H9 (cell line): ENCODE measurements around the gene CUL4A. TPM values are rescaled to one million over a fixed set of nuclear protein-coding genes. Genes with fewer than 3 reads are reported as not detected.

Source experiments
- DNase-seq: peaks from one replicate; pipeline ENCODE4 v3.0.0-alpha.2; 2017
- H2AFZ ChIP-seq: one replicate; pipeline ENCODE4 v1.6.1; 2013; ENCODE audit warnings: mild to moderate bottlenecking, low read length, control low read depth, moderate library complexity
- H2AK5ac ChIP-seq: 2 replicates; pipeline ENCODE4 v1.6.1; 2013; ENCODE audit warnings: low read length, control low read depth, mixed read lengths; ENCODE audit not compliant: insufficient read length
- H2BK120ac ChIP-seq: one replicate; pipeline ENCODE4 v1.6.1; 2013; ENCODE audit warnings: low read depth, mild to moderate bottlenecking, low read length, control low read depth, inconsistent platforms; ENCODE audit not compliant: poor library complexity, severe bottlenecking
- H2BK12ac ChIP-seq: 2 replicates; pipeline ENCODE4 v1.6.1; 2013; ENCODE audit warnings: low read length, control low read depth, mixed read lengths, low read depth; ENCODE audit not compliant: insufficient read length
- H2BK15ac ChIP-seq: 2 replicates; pipeline ENCODE4 v1.6.1; 2013; ENCODE audit warnings: low read depth, low read length, control low read depth
- H2BK20ac ChIP-seq: one replicate; pipeline ENCODE4 v1.6.1; 2013; ENCODE audit warnings: low read depth, mild to moderate bottlenecking, low read length, control low read depth, inconsistent platforms; ENCODE audit not compliant: poor library complexity, severe bottlenecking
- H2BK5ac ChIP-seq: 2 replicates; pipeline ENCODE4 v1.6.1; 2013; ENCODE audit warnings: low read length, control low read depth, mixed read lengths; ENCODE audit not compliant: insufficient read length
- H3K14ac ChIP-seq: 2 replicates; pipeline ENCODE4 v1.6.1; 2013; ENCODE audit warnings: low read length, control low read depth; ENCODE audit not compliant: insufficient read depth
- H3K18ac ChIP-seq: 2 replicates; pipeline ENCODE4 v1.6.1; 2013; ENCODE audit warnings: low read depth, mild to moderate bottlenecking, mixed read lengths, low read length, control low read depth; ENCODE audit not compliant: insufficient read length
- H3K23ac ChIP-seq: 2 replicates; pipeline ENCODE4 v1.6.1; 2013; ENCODE audit warnings: low read length, control low read depth, mixed read lengths, low read depth; ENCODE audit not compliant: insufficient read length
- H3K23me2 ChIP-seq: 2 replicates; pipeline ENCODE4 v1.6.1; 2013; ENCODE audit warnings: low read depth, mild to moderate bottlenecking, mixed read lengths, low read length, control low read depth; ENCODE audit not compliant: insufficient read length, poor library complexity, severe bottlenecking
- H3K27ac ChIP-seq: 2 replicates; pipeline ENCODE4 v1.5.1; 2013; ENCODE audit warnings: low read length, control low read depth, mixed read lengths, low read depth; ENCODE audit not compliant: insufficient read length
- H3K27me3 ChIP-seq: 2 replicates; pipeline ENCODE4 v1.6.1; 2013; ENCODE audit warnings: low read length, control low read depth, inconsistent platforms; ENCODE audit not compliant: insufficient read depth
- H3K4ac ChIP-seq: 2 replicates; pipeline ENCODE4 v1.6.1; 2013; ENCODE audit warnings: low read depth, mild to moderate bottlenecking, control low read depth, inconsistent platforms, low read length, moderate library complexity
- H3K4me1 ChIP-seq: 2 replicates; pipeline ENCODE4 v1.6.1; 2013; ENCODE audit warnings: low read length, control low read depth, inconsistent platforms; ENCODE audit not compliant: insufficient read depth
- H3K4me2 ChIP-seq: 2 replicates; pipeline ENCODE4 v1.6.1; 2013; ENCODE audit warnings: low read length, control low read depth, mixed read lengths; ENCODE audit not compliant: insufficient read length, insufficient read depth
- H3K56ac ChIP-seq: 2 replicates; pipeline ENCODE4 v1.6.1; 2013; ENCODE audit warnings: low read depth, mild to moderate bottlenecking, mixed read lengths, low read length, control low read depth; ENCODE audit not compliant: insufficient read length
- H3K79me1 ChIP-seq: 2 replicates; pipeline ENCODE4 v1.6.1; 2013; ENCODE audit warnings: low read depth, mild to moderate bottlenecking, moderate library complexity, low read length, control low read depth, inconsistent platforms; ENCODE audit not compliant: insufficient read depth, poor library complexity, severe bottlenecking
- H3K79me2 ChIP-seq: 2 replicates; pipeline ENCODE4 v1.6.1; 2013; ENCODE audit warnings: low read length, control low read depth, inconsistent platforms; ENCODE audit not compliant: insufficient read depth
- H3K9ac ChIP-seq: 2 replicates; pipeline ENCODE4 v1.6.1; 2013; ENCODE audit warnings: low read length, control low read depth, mixed read lengths; ENCODE audit not compliant: insufficient read length; ENCODE audit errors: extremely low read depth
- H3K9me3 ChIP-seq: one replicate; pipeline ENCODE4 v1.6.1; 2013; ENCODE audit warnings: low read depth, low read length, inconsistent platforms; ENCODE audit not compliant: control insufficient read depth
- H3T11ph ChIP-seq: one replicate; pipeline ENCODE4 v1.6.1; 2013; ENCODE audit warnings: mild to moderate bottlenecking, low read length, control low read depth, inconsistent platforms
- H4K20me1 ChIP-seq: one replicate; pipeline ENCODE4 v1.6.1; 2013; ENCODE audit not compliant: control insufficient read depth, insufficient read length, insufficient read depth
- H4K5ac ChIP-seq: 2 replicates; pipeline ENCODE4 v1.6.1; 2013; ENCODE audit warnings: low read depth, mild to moderate bottlenecking, mixed read lengths, low read length, control low read depth; ENCODE audit not compliant: insufficient read length
- H4K8ac ChIP-seq: replicated peaks from 2 replicates; pipeline ENCODE4 v1.6.1; 2013; ENCODE audit warnings: low read length, control low read depth, mixed read lengths, low read depth; ENCODE audit not compliant: insufficient read length
- H4K91ac ChIP-seq: 2 replicates; pipeline ENCODE4 v1.6.1; 2013; ENCODE audit warnings: low read depth, mild to moderate bottlenecking, moderate library complexity, mixed read lengths, low read length, control low read depth; ENCODE audit not compliant: insufficient read length
- H3K27ac Mint-ChIP-seq, 3 experiments: 2 replicates in 2 of 3; 3 replicates in 1 of 3; pipeline ENCODE4 v1.8.0; 2020 to 2021; ENCODE audit warnings: mixed read lengths in 3 of 3, mild to moderate bottlenecking in 1 of 3, moderate library complexity in 1 of 3
- H3K27me3 Mint-ChIP-seq: 2 replicates; pipeline ENCODE4 v1.8.0; 2021; ENCODE audit warnings: low read depth, mild to moderate bottlenecking, moderate library complexity, mixed read lengths
- H3K36me3 Mint-ChIP-seq, 3 experiments: 2 replicates in 2 of 3; 3 replicates in 1 of 3; pipeline ENCODE4 v1.8.0; 2020 to 2021; ENCODE audit warnings: low read depth in 3 of 3, mixed read lengths in 3 of 3; ENCODE audit not compliant: insufficient read depth in 1 of 3
- H3K4me1 Mint-ChIP-seq, 2 experiments: 2 replicates each; pipeline ENCODE4 v1.8.0; 2020; ENCODE audit warnings: mixed read lengths in 2 of 2
- H3K4me3 Mint-ChIP-seq, 2 experiments: 2 replicates in 1 of 2; 3 replicates in 1 of 2; pipeline ENCODE4 v1.8.0; 2020 to 2021; ENCODE audit warnings: mild to moderate bottlenecking in 2 of 2, mixed read lengths in 2 of 2, moderate library complexity in 1 of 2
- H3K9me3 Mint-ChIP-seq, 2 experiments: 2 replicates in 1 of 2; 3 replicates in 1 of 2; pipeline ENCODE4 v1.8.0; 2020; ENCODE audit warnings: mild to moderate bottlenecking in 2 of 2, mixed read lengths in 2 of 2, moderate library complexity in 1 of 2
- CTCF ChIP-seq: fragments of 200-600 bp; sonication (generic); conservative IDR thresholded peaks from 3 replicates; pipeline ENCODE4 v1.8.0; 2021; ENCODE audit warnings: antibody characterized with exemption, mild to moderate bottlenecking
- WGBS: extraction: QIAGEN DNeasy Blood & Tissue Kit; methylation state at CpG from one replicate; pipeline ENCODE4 v1.1.7; 2013; ENCODE audit warnings: missing lambda C conversion rate, low lambda C conversion rate, mixed read lengths; ENCODE audit not compliant: insufficient read length; ENCODE audit errors: extremely low coverage; 5-methylcytosine and 5-hydroxymethylcytosine counted together
- total RNA-seq: library from RNA; stranded (reverse); gene quantifications from 2 replicates; pipeline ENCODE4 v1.2.1, GENCODE V29; 2021

The CUL4A gene
- total RNA-seq, 1 experiment from 2014 or later, result 97.9 TPM

GRCh38 chr13:113210833-113211232, 1.4 kb downstream of the CUL4A start:
- Mint-ChIP-seq H3K4me1 (peaks cover 26 to 35% of the 10 kb centered on the region in 2 experiments), H3K27me3 (no peaks in the 10 kb centered on the region), H3K27ac (peak overlapping the region in 1 of 3 experiments; percentile 9; a peak in 1 of 7 replicates), H3K4me3 (peak overlapping the region; percentile 73 to 91), H3K9me3 (no peaks in the 10 kb centered on the region), H3K36me3 (peaks cover 30 to 38% (median 36%) of the 10 kb centered on the region in 3 experiments)
- no peak overlapping the region for H2BK120ac ChIP-seq
- no peak overlapping the region for H4K91ac ChIP-seq
- no peaks in the 10 kb centered on the region for H4K20me1 ChIP-seq
- WGBS, result no CpG with 5 or more reads among the region's 6 CpGs
- no peak overlapping the region for H3K18ac ChIP-seq
- H3K9me3 ChIP-seq, result no peaks in the 10 kb centered on the region
- H2AK5ac ChIP-seq, result no peak overlapping the region
- no peak overlapping the region for H2BK15ac ChIP-seq
- no peak overlapping the region for H4K8ac ChIP-seq
- H3K9ac ChIP-seq, result no peak overlapping the region
- H3K23ac ChIP-seq, result no peak overlapping the region
- H3K79me1 ChIP-seq, result peaks cover 2% of the 10 kb centered on the region
- H3K4me1 ChIP-seq, result peaks cover under 1% of the 10 kb centered on the region; the same call in 1 of the 2 replicates
- peaks cover 65% of the 10 kb centered on the region for H3K79me2 ChIP-seq
- peaks cover 6% of the 10 kb centered on the region for H3K23me2 ChIP-seq
- TF ChIP-seq CTCF, result no peak
- no peak overlapping the region for H3K4ac ChIP-seq
- DNase-seq, result no peak
- H2AFZ ChIP-seq, result no peak overlapping the region
- H2BK20ac ChIP-seq, result no peak overlapping the region
- peak overlapping the region; percentile 66 for H3K4me2 ChIP-seq
- H2BK5ac ChIP-seq, result no peak overlapping the region
- H3K14ac ChIP-seq, result no peak overlapping the region
- H3K27ac ChIP-seq, result no peak overlapping the region
- no peak overlapping the region for H2BK12ac ChIP-seq
- H3T11ph ChIP-seq, result no peak overlapping the region
- H3K27me3 ChIP-seq, result no peaks in the 10 kb centered on the region
- no peak overlapping the region for H4K5ac ChIP-seq
- no peak overlapping the region for H3K56ac ChIP-seq
